ENCODE data around the gene SIGLEC9.

DNA sequence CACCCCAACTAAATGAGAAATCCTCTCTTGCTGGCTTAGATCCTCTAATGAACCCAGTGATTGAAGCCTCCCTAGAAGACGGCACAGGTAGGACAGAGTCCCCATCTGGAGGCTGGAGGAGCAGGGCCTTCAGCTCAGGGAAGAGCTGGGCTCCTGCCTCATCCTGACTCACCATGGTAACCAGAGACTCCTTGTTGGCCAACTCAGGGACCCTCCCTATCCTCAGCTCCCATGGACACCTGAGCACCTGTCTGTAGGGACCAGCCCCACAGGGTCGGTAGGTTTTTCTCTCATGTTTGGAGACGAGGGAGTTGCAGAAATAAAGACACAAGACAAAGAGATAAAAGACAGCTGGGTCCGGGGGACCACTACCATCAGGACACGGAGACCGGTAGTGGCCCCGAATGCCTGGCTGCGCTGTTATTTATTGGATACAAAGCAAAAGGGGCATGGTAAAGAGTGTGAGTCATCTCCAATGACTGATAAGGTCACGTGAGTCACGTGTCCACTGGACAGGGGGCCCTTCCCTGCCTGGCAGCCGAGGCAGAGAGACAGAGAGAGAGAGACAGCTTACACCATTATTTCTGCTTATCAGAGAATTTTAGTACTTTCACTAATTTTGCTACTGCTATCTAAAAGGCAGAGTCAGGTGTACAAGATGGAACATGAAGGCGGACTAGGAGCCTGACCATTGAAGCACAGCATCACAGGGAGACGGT is 44.0 kb downstream of the SIGLEC9 start:
- TF ChIP-seq EZH2 (IDR thresholded peaks at IDR 0.05; ENCODE audit: borderline replicate concordance, insufficient read depth, low read depth, low read length, poor library complexity, severe bottlenecking) = no peak
- TF ChIP-seq, protein P1, sequence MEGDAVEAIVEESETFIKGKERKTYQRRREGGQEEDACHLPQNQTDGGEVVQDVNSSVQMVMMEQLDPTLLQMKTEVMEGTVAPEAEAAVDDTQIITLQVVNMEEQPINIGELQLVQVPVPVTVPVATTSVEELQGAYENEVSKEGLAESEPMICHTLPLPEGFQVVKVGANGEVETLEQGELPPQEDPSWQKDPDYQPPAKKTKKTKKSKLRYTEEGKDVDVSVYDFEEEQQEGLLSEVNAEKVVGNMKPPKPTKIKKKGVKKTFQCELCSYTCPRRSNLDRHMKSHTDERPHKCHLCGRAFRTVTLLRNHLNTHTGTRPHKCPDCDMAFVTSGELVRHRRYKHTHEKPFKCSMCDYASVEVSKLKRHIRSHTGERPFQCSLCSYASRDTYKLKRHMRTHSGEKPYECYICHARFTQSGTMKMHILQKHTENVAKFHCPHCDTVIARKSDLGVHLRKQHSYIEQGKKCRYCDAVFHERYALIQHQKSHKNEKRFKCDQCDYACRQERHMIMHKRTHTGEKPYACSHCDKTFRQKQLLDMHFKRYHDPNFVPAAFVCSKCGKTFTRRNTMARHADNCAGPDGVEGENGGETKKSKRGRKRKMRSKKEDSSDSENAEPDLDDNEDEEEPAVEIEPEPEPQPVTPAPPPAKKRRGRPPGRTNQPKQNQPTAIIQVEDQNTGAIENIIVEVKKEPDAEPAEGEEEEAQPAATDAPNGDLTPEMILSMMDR (IDR thresholded peaks at IDR 0.05) = no peak
